Ishikawa (cell line): Measurements from ENCODE around the gene MITF.

Experiments used
- CEBPB ChIP-seq: IDR thresholded peaks from 2 replicates; pipeline ENCODE4 v1.6.1; 2012
- CREB1 ChIP-seq: IDR thresholded peaks from 2 replicates; pipeline ENCODE4 v1.6.1; 2012; ENCODE audit warnings: low read depth
- EGR1 ChIP-seq: IDR thresholded peaks from 2 replicates; pipeline ENCODE4 v1.6.1; 2012
- EP300 ChIP-seq: IDR thresholded peaks from 2 replicates; pipeline ENCODE4 v1.6.1; 2012; ENCODE audit warnings: borderline replicate concordance
- FOXM1 ChIP-seq: IDR thresholded peaks from 2 replicates; pipeline ENCODE4 v1.6.1; 2012; ENCODE audit warnings: low read depth, borderline replicate concordance
- NFIC ChIP-seq: IDR thresholded peaks from 2 replicates; pipeline ENCODE4 v1.6.1; 2012
- RAD21 ChIP-seq: IDR thresholded peaks from 2 replicates; pipeline ENCODE4 v1.6.1; 2012; ENCODE audit warnings: low read depth
- REST ChIP-seq: IDR thresholded peaks from 2 replicates; pipeline ENCODE4 v1.6.1; 2012; ENCODE audit warnings: low read depth, mild to moderate bottlenecking
- TAF1 ChIP-seq: IDR thresholded peaks from 2 replicates; pipeline ENCODE4 v1.6.1; 2012; ENCODE audit warnings: low read depth, mild to moderate bottlenecking
- TCF12 ChIP-seq: IDR thresholded peaks from 2 replicates; pipeline ENCODE4 v1.6.1; 2012; ENCODE audit warnings: low read depth
- USF1 ChIP-seq: IDR thresholded peaks from 2 replicates; pipeline ENCODE4 v1.6.1; 2012
- YY1 ChIP-seq: IDR thresholded peaks from 2 replicates; pipeline ENCODE4 v1.6.1; 2012; ENCODE audit warnings: low read depth
- ZBTB7A ChIP-seq: IDR thresholded peaks from 2 replicates; pipeline ENCODE4 v1.6.1; 2012; ENCODE audit warnings: low read depth

GRCh38 chr3:69731080-69731479 is 8.2 kb upstream of the MITF start:
- TF ChIP-seq REST, result no peak
- TF ChIP-seq EP300, result no peak
- no peak for TF ChIP-seq CREB1
- no peak for TF ChIP-seq EGR1
- TF ChIP-seq FOXM1, result no peak
- no peak for TF ChIP-seq YY1
- no peak for TF ChIP-seq RAD21
- no peak for TF ChIP-seq CEBPB
- no peak for TF ChIP-seq TAF1
- no peak for TF ChIP-seq USF1
- TF ChIP-seq NFIC, result no peak
- no peak for TF ChIP-seq TCF12
- TF ChIP-seq ZBTB7A, result no peak
